Measurements from ENCODE around the gene CLGN. TPM values are rescaled to one million over a fixed set of nuclear protein-coding genes. Genes with fewer than 3 reads are reported as not detected.
"Not testable (repeated sequence)": the region's sequence is repeated elsewhere in the genome, so short reads cannot be mapped to it uniquely, and the experiment has no call there.

The CLGN gene
- total RNA-seq, 1 donor from 2014 or later: 47.0 TPM

DNA sequence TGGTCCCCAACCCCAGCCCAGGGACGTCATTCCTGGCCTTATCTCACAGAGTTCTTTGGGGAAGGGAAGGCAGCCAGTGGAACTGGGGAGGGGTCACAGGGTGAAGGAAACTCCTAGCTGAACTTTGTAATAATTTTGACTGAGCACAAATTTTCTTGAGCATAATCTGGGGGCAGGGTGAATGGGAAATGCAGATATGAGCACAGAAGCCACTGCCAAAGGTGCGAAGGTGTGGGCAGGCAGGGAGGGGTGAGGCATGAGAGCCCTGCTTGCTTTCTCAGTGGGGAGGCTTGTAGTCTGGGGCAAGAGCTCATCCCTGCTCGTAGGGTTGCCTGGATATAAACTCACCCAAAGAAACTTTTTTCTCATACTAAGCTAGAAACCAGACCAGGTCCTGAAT, 35.7 kb upstream of the CLGN start:
- Histone ChIP-seq H3K4me1 (no peaks in the 10 kb centered on the region), H3K9me3 (replicated peaks) (no peaks in the 10 kb centered on the region), H3K4me3 (no peak overlapping the region), H3K27ac (replicated peaks) (no peak overlapping the region), H3K27me3 (ENCODE audit: low read depth) (no peaks in the 10 kb centered on the region), H3K36me3 (no peaks in the 10 kb centered on the region)
- no peak for DNase-seq
- TF ChIP-seq, protein P1, sequence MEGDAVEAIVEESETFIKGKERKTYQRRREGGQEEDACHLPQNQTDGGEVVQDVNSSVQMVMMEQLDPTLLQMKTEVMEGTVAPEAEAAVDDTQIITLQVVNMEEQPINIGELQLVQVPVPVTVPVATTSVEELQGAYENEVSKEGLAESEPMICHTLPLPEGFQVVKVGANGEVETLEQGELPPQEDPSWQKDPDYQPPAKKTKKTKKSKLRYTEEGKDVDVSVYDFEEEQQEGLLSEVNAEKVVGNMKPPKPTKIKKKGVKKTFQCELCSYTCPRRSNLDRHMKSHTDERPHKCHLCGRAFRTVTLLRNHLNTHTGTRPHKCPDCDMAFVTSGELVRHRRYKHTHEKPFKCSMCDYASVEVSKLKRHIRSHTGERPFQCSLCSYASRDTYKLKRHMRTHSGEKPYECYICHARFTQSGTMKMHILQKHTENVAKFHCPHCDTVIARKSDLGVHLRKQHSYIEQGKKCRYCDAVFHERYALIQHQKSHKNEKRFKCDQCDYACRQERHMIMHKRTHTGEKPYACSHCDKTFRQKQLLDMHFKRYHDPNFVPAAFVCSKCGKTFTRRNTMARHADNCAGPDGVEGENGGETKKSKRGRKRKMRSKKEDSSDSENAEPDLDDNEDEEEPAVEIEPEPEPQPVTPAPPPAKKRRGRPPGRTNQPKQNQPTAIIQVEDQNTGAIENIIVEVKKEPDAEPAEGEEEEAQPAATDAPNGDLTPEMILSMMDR (IDR thresholded peaks at IDR 0.05; ENCODE audit: borderline replicate concordance): no peak
- intact Hi-C loops (cut with micrococcal nuclease): no loop called here

DNA sequence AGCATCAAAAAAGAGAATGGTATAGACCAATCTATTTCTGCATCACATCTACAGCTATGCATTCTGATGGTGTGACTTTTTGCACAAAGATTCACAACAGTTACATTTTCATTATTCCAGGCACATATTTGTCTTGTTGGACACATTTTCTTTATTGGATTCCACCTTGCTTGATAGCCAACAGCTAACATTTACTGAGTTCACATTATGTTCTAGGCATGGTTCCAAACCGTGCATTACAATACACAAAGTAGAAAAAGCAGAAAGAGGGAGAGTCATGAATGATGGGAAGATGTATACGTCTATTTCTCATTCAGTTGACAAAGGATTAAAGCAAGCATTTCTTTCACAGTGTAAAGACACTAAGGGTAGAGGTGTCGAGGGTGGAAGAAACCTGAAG, 22.9 kb upstream of the CLGN start:
- intact Hi-C loops (cut with micrococcal nuclease): no loop called here
- DNase-seq: no peak
- H3K4me1 ChIP-seq: no peaks in the 10 kb centered on the region

DNA sequence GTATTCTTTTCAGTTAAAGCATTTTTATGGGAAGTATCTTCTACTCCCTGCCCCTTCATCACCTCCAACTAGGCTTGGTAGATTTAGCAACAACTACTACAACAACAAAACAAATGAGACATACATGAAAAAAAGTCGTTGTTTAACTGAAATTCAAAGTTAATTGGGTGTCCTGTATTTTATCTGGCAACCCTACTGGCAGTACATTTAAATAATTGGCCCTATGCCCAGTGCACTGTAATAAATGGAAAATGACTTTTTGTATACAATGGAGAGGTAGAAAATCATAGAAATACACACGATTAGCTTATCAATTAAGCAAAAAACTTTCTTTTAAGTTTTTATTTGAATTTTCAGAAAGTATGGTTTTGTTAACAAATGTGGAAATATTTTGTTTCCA, 21.4 kb upstream of the CLGN start:
- H3K4me1 ChIP-seq: no peaks in the 10 kb centered on the region
- TF ChIP-seq, protein P1 (IDR thresholded peaks at IDR 0.05; ENCODE audit: borderline replicate concordance): no peak
- H3K9me3 ChIP-seq (replicated peaks): no peaks in the 10 kb centered on the region
- intact Hi-C loops (cut with micrococcal nuclease): no loop called here
- no peak overlapping the region for H3K27ac ChIP-seq (replicated peaks)
- H3K27me3 ChIP-seq (ENCODE audit: low read depth): no peaks in the 10 kb centered on the region
- H3K36me3 ChIP-seq: no peaks in the 10 kb centered on the region
- no peak for DNase-seq
- no peak overlapping the region for H3K4me3 ChIP-seq

More for the DNA sequence above, 22.9 kb upstream of the CLGN start:
- Histone ChIP-seq H3K9me3 (replicated peaks) (no peaks in the 10 kb centered on the region), H3K36me3 (no peaks in the 10 kb centered on the region), H3K27ac (replicated peaks) (no peak overlapping the region), H3K4me3 (no peak overlapping the region), H3K27me3 (ENCODE audit: low read depth) (no peaks in the 10 kb centered on the region)
- TF ChIP-seq, protein P1 (IDR thresholded peaks at IDR 0.05; ENCODE audit: borderline replicate concordance): no peak

DNA sequence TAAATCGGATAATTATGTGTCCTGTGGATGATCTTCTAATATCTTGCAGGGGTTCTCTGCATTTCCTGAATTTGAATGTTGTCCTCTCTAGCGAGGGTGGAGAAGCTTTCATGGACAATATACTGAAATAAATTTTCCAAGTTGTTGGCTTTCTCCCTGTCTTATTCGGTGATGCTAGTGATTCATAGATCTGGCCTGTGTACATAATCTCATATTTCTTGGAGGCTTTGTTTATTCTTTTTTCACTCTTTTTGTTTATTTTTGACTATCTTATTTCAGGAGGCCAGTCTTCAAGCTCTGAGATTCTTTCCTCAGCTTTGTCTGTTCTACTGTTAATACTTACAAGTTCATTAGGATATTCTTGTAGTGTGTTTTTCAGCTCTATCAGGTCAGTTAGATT, 20.7 kb upstream of the CLGN start:
- Histone ChIP-seq H3K4me1 (no peaks in the 10 kb centered on the region), H3K9me3 (replicated peaks) (no peaks in the 10 kb centered on the region), H3K27me3 (ENCODE audit: low read depth) (no peaks in the 10 kb centered on the region), H3K27ac (replicated peaks) (no peak overlapping the region), H3K36me3 (no peaks in the 10 kb centered on the region), H3K4me3 (no peak overlapping the region)
- TF ChIP-seq, protein P1 (IDR thresholded peaks at IDR 0.05; ENCODE audit: borderline replicate concordance): no peak
- DNase-seq: no peak
- intact Hi-C loops (cut with micrococcal nuclease): no loop called here

DNA sequence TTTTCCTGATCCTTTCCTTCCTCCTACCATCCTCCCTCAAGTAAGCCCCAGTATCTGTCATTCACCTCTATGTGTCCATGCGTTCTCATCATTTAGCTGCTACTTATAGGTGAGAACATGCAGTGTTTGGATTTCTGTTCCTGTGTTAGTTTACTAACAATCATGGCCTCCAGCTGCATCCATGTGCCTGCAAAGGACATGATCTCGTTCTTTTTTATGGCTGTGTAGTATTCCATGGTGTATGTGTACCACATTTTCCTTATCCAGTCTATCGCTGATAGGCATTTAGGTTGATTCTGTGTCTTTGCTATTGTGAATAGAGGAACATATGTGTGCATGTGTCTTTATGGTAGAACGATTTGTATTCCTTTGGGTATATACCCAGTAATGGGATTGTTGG, 16.9 kb upstream of the CLGN start:
- intact Hi-C loops (cut with micrococcal nuclease); H3K9me3 ChIP-seq (replicated peaks); H3K27me3 ChIP-seq (ENCODE audit: low read depth): not testable (repeated sequence)

DNA sequence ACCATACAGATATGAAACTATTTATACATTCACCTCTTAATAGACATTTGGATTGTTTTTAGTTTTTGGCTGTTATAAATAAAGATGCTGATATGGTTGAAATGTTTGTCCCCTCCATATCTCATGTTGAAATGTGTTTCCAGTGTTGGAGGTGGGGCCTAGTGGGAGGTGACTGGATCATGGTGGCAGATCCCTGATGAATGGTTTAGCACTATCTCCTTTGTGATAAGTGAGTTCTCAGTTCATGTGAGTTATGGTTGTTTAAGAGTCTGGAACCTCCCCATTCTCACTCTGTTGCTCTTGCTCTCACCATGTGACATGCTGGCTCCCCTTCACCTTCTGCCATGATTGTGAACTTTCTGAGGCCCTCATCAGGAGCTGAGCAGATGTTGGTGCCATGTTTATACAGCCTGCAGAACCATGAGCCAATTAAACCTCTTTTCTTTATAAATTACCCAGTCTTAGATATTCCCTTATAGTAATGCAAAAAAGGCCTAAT, 12.2 kb upstream of the CLGN start:
- no peak for DNase-seq
- TF ChIP-seq, protein P1 (IDR thresholded peaks at IDR 0.05; ENCODE audit: borderline replicate concordance): no peak
- Histone ChIP-seq H3K4me3 (no peak overlapping the region), H3K9me3 (replicated peaks) (no peaks in the 10 kb centered on the region), H3K4me1 (no peaks in the 10 kb centered on the region), H3K27me3 (ENCODE audit: low read depth) (no peaks in the 10 kb centered on the region), H3K27ac (replicated peaks) (no peak overlapping the region), H3K36me3 (no peaks in the 10 kb centered on the region)
- intact Hi-C loops (cut with micrococcal nuclease): no loop called here

More for the DNA sequence above, 16.9 kb upstream of the CLGN start:
- not testable (repeated sequence) for H3K4me1 ChIP-seq; H3K36me3 ChIP-seq; DNase-seq; H3K27ac ChIP-seq (replicated peaks); H3K4me3 ChIP-seq

Measured in left ventricle myocardium inferior (tissue), 1 donor.